T-cell (primary cell): ENCODE data around the gene REN. TPM values are rescaled to one million over a fixed set of nuclear protein-coding genes. Genes with fewer than 3 reads are reported as not detected.

Experiments used
- ATAC-seq, 4 experiments: fragments of 200-7000 bp in 3 of 4; fragments of 150-1000 bp in 1 of 4; cut with Tn5 transposase; replicated peaks in 1 of 4; 1 replicate in 3 of 4; 2 replicates in 1 of 4; pipeline ENCODE4 v1.10.0; 2021; ENCODE audit warnings: moderate library complexity in 3 of 4, mild to moderate bottlenecking in 2 of 4, moderate number of reproducible peaks in 1 of 4
- CTCF ChIA-PET, 2 donors: fragments of 300-600 bp; sonication (Branson Sonifier 250); formaldehyde crosslinking; loops; one replicate each; lab custom pipeline; 2022; ENCODE audit warnings: antibody characterized with exemption in 2 of 2; lab: Charles Lee
- POLR2A ChIA-PET, 2 donors: fragments of 300-600 bp; sonication (Branson Sonifier 250); formaldehyde crosslinking; loops; one replicate each; lab custom pipeline; 2022; ENCODE audit warnings: antibody characterized with exemption in 2 of 2; lab: Charles Lee
- DNase-seq, 35 experiments: peaks; one replicate each; pipeline versions ENCODE4 v3.0.0 to v3.0.0-alpha.2; 2013 to 2023
- H3K27ac ChIP-seq: one replicate; pipeline ENCODE4 v1.5.1; 2013; ENCODE audit warnings: low read length
- H3K27me3 ChIP-seq, 2 experiments: replicated peaks in 1 of 2; 1 replicate in 1 of 2; 2 replicates in 1 of 2; pipeline versions ENCODE4 v1.6.1 to v1.7.0; 2013; ENCODE audit warnings: low read length in 1 of 2, mixed read lengths in 1 of 2; ENCODE audit not compliant: control insufficient read depth in 2 of 2, insufficient read depth in 2 of 2; ENCODE audit errors: extremely low read depth in 1 of 2
- H3K36me3 ChIP-seq, 2 donors: 1 replicate in 1 of 2; 2 replicates in 1 of 2; pipeline versions ENCODE4 v1.6.1 to v1.7.0; 2013; ENCODE audit warnings: low read length in 1 of 2; ENCODE audit not compliant: control insufficient read depth in 2 of 2, insufficient read depth in 1 of 2; ENCODE audit errors: extremely low read depth in 1 of 2
- H3K4me1 ChIP-seq, 2 experiments: 1 replicate in 1 of 2; 2 replicates in 1 of 2; pipeline versions ENCODE4 v1.6.1 to v1.7.0; 2013; ENCODE audit warnings: low read length in 2 of 2, mixed read lengths in 1 of 2; ENCODE audit not compliant: insufficient read depth in 2 of 2, control insufficient read depth in 1 of 2; ENCODE audit errors: extremely low read depth in 1 of 2
- H3K4me3 ChIP-seq, 2 donors: 1 replicate in 1 of 2; 2 replicates in 1 of 2; pipeline versions ENCODE4 v1.5.1 to v1.7.0; 2013; ENCODE audit warnings: mild to moderate bottlenecking in 2 of 2, low read length in 1 of 2, moderate library complexity in 1 of 2; ENCODE audit not compliant: control insufficient read depth in 1 of 2; ENCODE audit errors: extremely low read depth in 1 of 2
- H3K9me3 ChIP-seq: 2 replicates; pipeline ENCODE4 v1.7.0; 2013
- H3K27ac Mint-ChIP-seq, 2 donors: one replicate each; pipeline ENCODE4 v1.8.0; 2020 to 2021; ENCODE audit warnings: mild to moderate bottlenecking in 2 of 2, mixed read lengths in 2 of 2
- H3K27me3 Mint-ChIP-seq, 2 donors: one replicate each; pipeline ENCODE4 v1.8.0; 2021 to 2022; ENCODE audit warnings: mixed read lengths in 2 of 2
- H3K36me3 Mint-ChIP-seq: one replicate; pipeline ENCODE4 v1.8.0; 2021; ENCODE audit warnings: mixed read lengths
- H3K4me1 Mint-ChIP-seq, 3 donors: one replicate each; pipeline ENCODE4 v1.8.0; 2020 to 2022; ENCODE audit warnings: mixed read lengths in 3 of 3, mild to moderate bottlenecking in 1 of 3
- H3K4me3 Mint-ChIP-seq, 3 donors: one replicate each; pipeline ENCODE4 v1.8.0; 2020 to 2022; ENCODE audit warnings: mild to moderate bottlenecking in 3 of 3, mixed read lengths in 3 of 3, moderate library complexity in 3 of 3
- H3K9me3 Mint-ChIP-seq, 3 donors: one replicate each; pipeline ENCODE4 v1.8.0; 2020 to 2022; ENCODE audit warnings: mixed read lengths in 3 of 3
- WGBS: methylation state at CpG from one replicate; pipeline ENCODE4 v1.1.5; 2013; ENCODE audit warnings: missing lambda C conversion rate; ENCODE audit not compliant: insufficient coverage; 5-methylcytosine and 5-hydroxymethylcytosine counted together
- total RNA-seq, 35 experiments: library from RNA in 6 of 35; stranded (reverse) in 6 of 35; fragments of 120-200 nt in 1 of 35; gene quantifications; one replicate each; pipeline versions ENCODE4 v1.2.1 to v1.2.4 and lab custom pipeline; 2013 to 2026

REN gene
- total RNA-seq, 5 donors from 2014 or later (not counting 1 experiment from before 2014, with no cell fraction given) = not detected

DNA sequence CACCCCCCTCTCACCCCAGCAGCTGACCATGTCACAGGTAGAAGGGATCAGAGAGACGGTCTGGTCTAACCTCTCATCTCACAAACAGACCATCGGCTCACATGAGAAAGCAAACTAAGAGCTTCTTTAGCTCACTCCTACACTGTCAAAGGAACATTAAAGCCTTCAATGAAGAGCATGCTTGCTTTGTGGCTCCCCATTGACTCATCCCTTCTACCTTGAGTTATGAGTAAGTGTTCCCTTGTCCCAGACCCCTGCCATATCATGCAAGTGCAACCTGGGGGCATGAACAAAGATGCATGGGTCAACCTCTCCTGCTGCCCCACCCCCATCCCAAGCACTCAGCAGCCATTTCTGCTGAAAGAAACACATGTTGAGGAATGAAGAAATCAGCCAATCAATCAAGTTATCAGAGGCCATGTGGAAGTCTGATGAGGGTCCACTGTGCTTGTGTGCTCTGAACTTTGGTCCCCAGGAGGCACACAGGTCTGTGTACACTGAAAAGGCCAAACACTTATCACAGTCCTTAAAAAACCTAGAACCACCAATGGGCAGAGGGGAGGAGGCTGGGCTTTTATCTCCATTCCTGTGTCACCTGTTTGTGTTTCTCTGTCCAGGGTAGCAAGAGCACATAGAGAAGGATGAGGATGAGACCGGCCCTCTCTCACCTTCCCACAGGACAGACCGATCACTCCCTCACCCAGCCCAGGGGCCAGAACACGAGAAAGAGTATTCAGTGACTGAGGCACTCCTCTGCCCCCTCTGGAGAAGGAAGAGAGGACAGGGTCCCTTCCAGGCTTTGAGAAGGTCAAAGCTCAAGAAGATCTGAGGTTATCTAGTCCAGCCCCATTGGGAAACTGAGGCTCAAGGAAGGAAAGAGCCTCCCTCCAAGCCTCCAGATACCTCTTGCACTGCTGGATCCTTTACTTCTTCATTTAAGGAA is 23.8 kb downstream of the REN start:
- WGBS = 100% methylated on average over 1 of the region's 5 CpGs
- Histone ChIP-seq H3K9me3 (no peaks in the 10 kb centered on the region), H3K4me3 (no peak overlapping the region), H3K27me3 (no peaks in the 10 kb centered on the region), H3K27ac (no peak overlapping the region), H3K4me1 (no peaks in the 10 kb centered on the region), H3K36me3 (no peaks in the 10 kb centered on the region)
- DNase-seq (no peak), ATAC-seq (no peak)
- no peaks in the 10 kb centered on the region for H3K27me3 Mint-ChIP-seq
- no peaks in the 10 kb centered on the region for H3K4me1 Mint-ChIP-seq
- H3K27ac Mint-ChIP-seq = no peak overlapping the region
- ChIA-PET CTCF (interaction anchor here in 1 of 2 donors (0.5 to 0.6 kb wide), 2 partner anchors 12 to 161 kb away, joined by 3 to 4 read pairs; no protein-coding TSS in a partner anchor), POLR2A (no interaction called here)
- H3K9me3 Mint-ChIP-seq = no peaks in the 10 kb centered on the region
- H3K36me3 Mint-ChIP-seq = peaks cover 11% of the 10 kb centered on the region
- no peak overlapping the region for H3K4me3 Mint-ChIP-seq

DNA sequence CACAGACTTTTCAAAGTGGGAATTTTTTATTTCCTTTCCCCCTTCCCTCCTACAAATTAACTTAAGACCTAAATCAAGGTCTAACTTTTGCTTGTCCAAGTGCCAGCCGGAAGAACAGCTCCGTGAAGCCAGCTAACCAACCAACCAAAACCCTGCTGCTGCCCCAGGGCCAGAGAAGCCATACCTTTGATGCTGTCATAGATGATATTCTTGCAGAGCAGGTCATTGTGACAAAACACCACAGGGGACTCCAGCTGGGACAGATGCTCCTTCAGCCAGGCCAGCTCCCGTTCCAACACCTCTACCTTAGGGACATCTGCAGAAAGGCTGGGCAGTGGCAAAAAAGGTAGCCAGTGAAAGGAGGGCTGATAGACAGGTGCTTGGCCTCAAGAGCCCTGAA is 25.0 kb downstream of the REN start:
- Mint-ChIP-seq H3K4me3 (no peak overlapping the region), H3K9me3 (no peaks in the 10 kb centered on the region), H3K36me3 (peaks cover 11% of the 10 kb centered on the region), H3K27me3 (no peaks in the 10 kb centered on the region), H3K27ac (no peak overlapping the region), H3K4me1 (no peaks in the 10 kb centered on the region)
- Histone ChIP-seq H3K4me1 (no peaks in the 10 kb centered on the region), H3K36me3 (no peaks in the 10 kb centered on the region), H3K9me3 (no peaks in the 10 kb centered on the region), H3K27ac (no peak overlapping the region), H3K27me3 (no peaks in the 10 kb centered on the region), H3K4me3 (no peak overlapping the region)
- ATAC-seq = no peak
- CTCF ChIA-PET = no interaction called here
- WGBS = 100% methylated on average over 2 of the region's 3 CpGs
- DNase-seq = no peak
- POLR2A ChIA-PET = interaction anchor here in 1 of 2 donors (0.5 kb wide), 1 partner anchor 42 kb away, joined by 10 read pairs; no protein-coding TSS in a partner anchor

DNA sequence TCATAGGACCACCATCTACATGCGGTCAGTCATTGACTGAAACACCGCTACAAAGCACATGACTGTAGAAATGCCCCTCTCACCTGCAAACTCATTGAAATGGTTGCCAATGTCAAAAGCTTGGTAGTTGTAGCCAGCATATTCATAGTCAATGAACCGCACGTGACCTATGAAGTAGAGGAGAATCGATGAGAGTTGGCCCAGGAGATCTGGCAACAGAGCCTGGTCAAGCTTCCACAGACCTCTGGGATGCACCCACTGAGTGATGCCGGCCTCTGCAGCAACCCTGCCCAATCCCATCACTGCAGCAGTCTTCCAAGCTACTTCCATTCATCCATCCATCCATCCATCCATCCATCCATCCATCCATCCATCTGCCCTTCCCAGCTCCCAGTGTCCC is 26.2 kb downstream of the REN start:
- no peaks in the 10 kb centered on the region for H3K9me3 ChIP-seq
- no peak overlapping the region for H3K27ac ChIP-seq
- no peaks in the 10 kb centered on the region for H3K9me3 Mint-ChIP-seq
- H3K36me3 ChIP-seq = no peaks in the 10 kb centered on the region
- ATAC-seq (no peak), DNase-seq (no peak)
- ChIA-PET POLR2A (no interaction called here), CTCF (interaction anchor here in 1 of 2 donors (0.6 kb wide), 1 partner anchor 113 kb away, joined by 3 read pairs; no protein-coding TSS in a partner anchor)
- no peaks in the 10 kb centered on the region for H3K27me3 ChIP-seq
- no peak overlapping the region for H3K27ac Mint-ChIP-seq
- no peaks in the 10 kb centered on the region for H3K4me1 Mint-ChIP-seq
- WGBS = 100% methylated on average over 3 of the region's 6 CpGs
- H3K4me1 ChIP-seq = no peaks in the 10 kb centered on the region
- peaks cover 11% of the 10 kb centered on the region for H3K36me3 Mint-ChIP-seq
- H3K4me3 ChIP-seq = no peak overlapping the region
- no peaks in the 10 kb centered on the region for H3K27me3 Mint-ChIP-seq
- no peak overlapping the region for H3K4me3 Mint-ChIP-seq

DNA sequence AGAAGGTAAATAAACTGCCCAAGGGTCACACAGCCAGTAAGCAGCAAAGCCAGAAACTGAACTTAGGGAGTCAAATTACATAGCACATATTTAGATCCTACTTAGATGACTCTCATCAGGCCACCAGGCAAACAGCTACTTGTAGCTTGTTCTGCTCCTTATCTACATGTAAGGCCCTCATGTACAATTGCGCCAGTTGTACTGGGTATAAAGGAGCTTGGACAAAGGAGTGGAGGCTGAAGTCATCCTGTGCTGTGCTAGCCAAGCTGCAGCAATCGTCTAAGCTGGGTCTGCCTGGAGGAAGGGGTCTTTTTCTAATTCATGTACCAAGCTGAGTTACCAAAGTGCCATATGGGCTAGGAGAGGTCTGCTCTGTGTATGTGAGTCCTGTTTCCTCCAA is 27.0 kb downstream of the REN start:
- no peaks in the 10 kb centered on the region for H3K27me3 Mint-ChIP-seq
- peaks cover 11% of the 10 kb centered on the region for H3K36me3 Mint-ChIP-seq
- no peak overlapping the region for H3K4me3 ChIP-seq
- no peaks in the 10 kb centered on the region for H3K9me3 Mint-ChIP-seq
- H3K36me3 ChIP-seq = no peaks in the 10 kb centered on the region
- ChIA-PET POLR2A (no interaction called here), CTCF (interaction anchor here in 1 of 2 donors (0.5 to 0.6 kb wide), 2 partner anchors 232 to 273 kb away, joined by 3 to 5 read pairs; no protein-coding TSS in a partner anchor)
- ATAC-seq (no peak), DNase-seq (no peak)
- no peak overlapping the region for H3K27ac Mint-ChIP-seq
- no peak overlapping the region for H3K4me3 Mint-ChIP-seq
- H3K4me1 Mint-ChIP-seq = no peaks in the 10 kb centered on the region
- WGBS = 80% methylated on average over 2 of the region's 2 CpGs
- H3K27ac ChIP-seq = no peak overlapping the region
- no peaks in the 10 kb centered on the region for H3K9me3 ChIP-seq
- no peaks in the 10 kb centered on the region for H3K27me3 ChIP-seq
- no peaks in the 10 kb centered on the region for H3K4me1 ChIP-seq

DNA sequence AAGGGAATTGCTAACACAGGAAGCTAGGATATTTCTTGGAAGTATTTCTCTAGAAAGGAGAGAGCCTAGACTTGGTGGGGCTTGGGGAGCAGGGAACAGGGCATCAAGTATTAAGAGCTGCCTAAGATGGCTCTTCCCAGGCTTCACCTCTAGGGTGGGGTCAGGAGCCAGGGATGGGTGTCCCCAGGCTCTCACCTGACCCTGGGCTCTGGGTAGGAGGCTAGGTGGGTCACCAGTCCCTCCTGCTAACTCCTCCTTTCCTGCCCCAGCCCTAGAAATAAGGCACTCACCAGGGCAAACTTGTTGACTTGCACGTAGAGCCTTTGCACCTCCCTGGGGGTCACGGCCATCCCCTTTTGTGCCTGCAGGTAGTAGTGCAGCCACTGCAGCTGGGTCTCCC is 29.3 kb downstream of the REN start:
- H3K27ac ChIP-seq = no peak overlapping the region
- Mint-ChIP-seq H3K36me3 (peaks cover 11% of the 10 kb centered on the region), H3K4me3 (no peak overlapping the region), H3K9me3 (no peaks in the 10 kb centered on the region), H3K27ac (no peak overlapping the region), H3K27me3 (no peaks in the 10 kb centered on the region), H3K4me1 (no peaks in the 10 kb centered on the region)
- H3K4me3 ChIP-seq = no peak overlapping the region
- no peaks in the 10 kb centered on the region for H3K36me3 ChIP-seq
- H3K9me3 ChIP-seq = no peaks in the 10 kb centered on the region
- DNase-seq (no peak), ATAC-seq (no peak)
- no peaks in the 10 kb centered on the region for H3K27me3 ChIP-seq
- ChIA-PET CTCF (interaction anchor here (0.6 to 0.8 kb wide), 2 partner anchors 48 to 270 kb away, joined by 5 read pairs; no protein-coding TSS in a partner anchor), POLR2A (no interaction called here)
- WGBS = 76% methylated on average over 2 of the region's 2 CpGs
- H3K4me1 ChIP-seq = no peaks in the 10 kb centered on the region

DNA sequence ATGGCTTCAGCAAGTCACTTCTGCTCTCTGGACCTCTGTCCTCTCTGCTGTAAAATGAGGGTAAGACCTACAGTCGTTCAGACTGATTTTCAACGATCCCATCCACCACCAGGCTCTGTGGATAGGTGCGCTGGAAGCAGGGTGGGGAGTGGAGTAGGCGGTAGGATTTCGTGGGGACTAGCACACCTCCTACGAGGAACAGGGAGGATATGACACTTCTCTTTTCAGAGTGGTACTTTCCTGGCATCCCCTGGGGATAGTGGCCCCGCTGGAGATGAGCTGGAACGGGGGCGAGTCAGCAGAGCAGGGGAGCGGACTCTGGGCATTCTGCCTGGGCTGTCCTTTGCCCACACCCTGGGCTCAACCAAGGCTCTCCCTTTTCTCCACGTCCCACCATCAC is 32.0 kb downstream of the REN start:
- Mint-ChIP-seq H3K27me3 (no peaks in the 10 kb centered on the region), H3K9me3 (no peaks in the 10 kb centered on the region), H3K4me1 (peaks cover 1 to 4% (median 3%) of the 10 kb centered on the region in 3 donors), H3K36me3 (peaks cover 4% of the 10 kb centered on the region), H3K27ac (no peak overlapping the region), H3K4me3 (no peak overlapping the region)
- no peak for ATAC-seq
- H3K9me3 ChIP-seq = no peaks in the 10 kb centered on the region
- POLR2A ChIA-PET = no interaction called here
- H3K36me3 ChIP-seq = no peaks in the 10 kb centered on the region
- H3K4me3 ChIP-seq = no peak overlapping the region
- H3K4me1 ChIP-seq = peaks cover 0 to 4% of the 10 kb centered on the region in 2 experiments
- no CpG with 5 or more reads among the region's 11 CpGs for WGBS
- DNase-seq = no peak
- H3K27me3 ChIP-seq = peaks cover 0 to 14% of the 10 kb centered on the region in 2 experiments
- no peak overlapping the region for H3K27ac ChIP-seq
- CTCF ChIA-PET = no interaction called here
